HepG2 (cell line): ENCODE data around the gene LRRC73. TPM values are rescaled to one million over a fixed set of nuclear protein-coding genes. Genes with fewer than 3 reads are reported as not detected.

Source experiments
- ARHGAP35 ChIP-seq: sonication (generic); formaldehyde crosslinking; IDR thresholded peaks from 2 replicates; pipeline ENCODE4 v1.9.0; 2022; ENCODE audit warnings: mild to moderate bottlenecking, inconsistent platforms, moderate library complexity, missing genetic modification reagents, borderline replicate concordance
- ARID5B ChIP-seq: IDR thresholded peaks from 2 replicates; pipeline ENCODE4 v1.4.0; 2020; ENCODE audit warnings: mild to moderate bottlenecking, missing genetic modification reagents
- ARNTL ChIP-seq: sonication (generic); formaldehyde crosslinking; IDR thresholded peaks from 2 replicates; pipeline ENCODE4 v1.4.0; 2020; ENCODE audit warnings: mild to moderate bottlenecking, missing genetic modification reagents
- ASH2L ChIP-seq: fragments of 300-600, 200-600 bp; sonication (generic); IDR thresholded peaks from 2 replicates; pipeline ENCODE4 v1.7.0; 2017; ENCODE audit warnings: low read depth, mild to moderate bottlenecking, moderate library complexity, mixed read lengths, low read length; ENCODE audit not compliant: insufficient read length
- CEBPB ChIP-seq: IDR thresholded peaks from 2 replicates; pipeline ENCODE4 v1.6.1; 2011; ENCODE audit warnings: low read depth, low read length, improper control_type of control experiment, borderline replicate concordance
- CEBPG ChIP-seq: IDR thresholded peaks from 2 replicates; pipeline ENCODE4 v1.6.1; 2016
- DPF2 ChIP-seq: sonication (generic); formaldehyde crosslinking; IDR thresholded peaks from 2 replicates; pipeline ENCODE4 v1.4.0; 2020; ENCODE audit warnings: mild to moderate bottlenecking, low read depth, missing genetic modification reagents, borderline replicate concordance
- ELF3 ChIP-seq: IDR thresholded peaks from 2 replicates; pipeline ENCODE4 v1.6.1; 2016; ENCODE audit warnings: missing genetic modification reagents, missing compliant biosample characterization
- HMG20A ChIP-seq: IDR thresholded peaks from 2 replicates; pipeline ENCODE4 v1.6.1; 2016; ENCODE audit warnings: borderline replicate concordance
- NCOR1 ChIP-seq: fragments of 200-600 bp; sonication (generic); IDR thresholded peaks from 2 replicates; pipeline ENCODE4 v1.7.0; 2017; ENCODE audit warnings: antibody characterized with exemption, low read length, borderline replicate concordance
- NRL ChIP-seq: sonication (generic); formaldehyde crosslinking; IDR thresholded peaks from 2 replicates; pipeline ENCODE4 v1.5.0; 2020; ENCODE audit warnings: missing genetic modification reagents, mild to moderate bottlenecking, moderate library complexity, borderline replicate concordance
- SOX13 ChIP-seq, 3 experiments: fragments of 450-650 bp in 1 of 3; sonication (generic) in 1 of 3; formaldehyde crosslinking in 1 of 3; IDR thresholded peaks in 2 of 3; conservative IDR thresholded peaks in 1 of 3; 2 replicates each; pipeline versions ENCODE4 v1.5.0 to v1.6.1; 2016 to 2020; ENCODE audit warnings: antibody characterized with exemption in 1 of 3, mild to moderate bottlenecking in 1 of 3, missing compliant biosample characterization in 1 of 3, missing genetic modification reagents in 1 of 3, moderate library complexity in 1 of 3
- TEAD2 ChIP-seq: sonication (generic); formaldehyde crosslinking; IDR thresholded peaks from 2 replicates; pipeline ENCODE4 v1.9.0; 2021; ENCODE audit warnings: missing genetic modification reagents
- TEAD3 ChIP-seq: optimal IDR thresholded peaks from 2 replicates; pipeline ENCODE3; 2016; ENCODE audit warnings: borderline replicate concordance
- ZNF264 ChIP-seq: sonication (generic); formaldehyde crosslinking; IDR thresholded peaks from 2 replicates; pipeline ENCODE4 v1.4.0; 2020; ENCODE audit warnings: missing genetic modification reagents
- ZNF292 ChIP-seq: sonication (generic); formaldehyde crosslinking; IDR thresholded peaks from 2 replicates; pipeline ENCODE4 v1.8.1; 2022; ENCODE audit warnings: mild to moderate bottlenecking, low read depth, missing genetic modification reagents, borderline replicate concordance
- ZNF562 ChIP-seq: sonication (generic); formaldehyde crosslinking; IDR thresholded peaks from 2 replicates; pipeline ENCODE4 v1.8.0; 2022; ENCODE audit warnings: missing genetic modification reagents, borderline replicate concordance
- ZNF567 ChIP-seq: sonication (generic); formaldehyde crosslinking; IDR thresholded peaks from 2 replicates; pipeline ENCODE4 v1.8.1; 2023; ENCODE audit warnings: mild to moderate bottlenecking, missing genetic modification reagents, borderline replicate concordance
- ZNF598 ChIP-seq: sonication (generic); formaldehyde crosslinking; IDR thresholded peaks from 2 replicates; pipeline ENCODE4 v1.5.1; 2020; ENCODE audit warnings: mild to moderate bottlenecking, missing genetic modification reagents, borderline replicate concordance
- ZNF614 ChIP-seq: IDR thresholded peaks from 2 replicates; pipeline ENCODE4 v1.6.1; 2018; ENCODE audit warnings: missing biosample characterization, missing genetic modification reagents, inconsistent platforms, borderline replicate concordance
- ZNF629 ChIP-seq: sonication (generic); formaldehyde crosslinking; conservative IDR thresholded peaks from 2 replicates; pipeline ENCODE4 v1.5.0; 2020; ENCODE audit warnings: missing genetic modification reagents
- ZNF644 ChIP-seq: IDR thresholded peaks from 2 replicates; pipeline ENCODE4 v1.6.1; 2016; ENCODE audit warnings: low read depth
- ZNF878 ChIP-seq: sonication (generic); formaldehyde crosslinking; IDR thresholded peaks from 2 replicates; pipeline ENCODE4 v1.8.1; 2023; ENCODE audit warnings: mild to moderate bottlenecking, missing genetic modification reagents, moderate library complexity
- ZSCAN31 ChIP-seq: sonication (generic); formaldehyde crosslinking; IDR thresholded peaks from 2 replicates; pipeline ENCODE4 v1.5.0; 2020; ENCODE audit warnings: low read depth, mild to moderate bottlenecking, missing genetic modification reagents
- polyA plus RNA-seq, 8 experiments: library from polyadenylated mRNA; depleted of rRNA in 3 of 8; stranded (reverse) in 7 of 8; unstranded in 1 of 8; fragments of >200 nt; fragmentation: Illumina TruSeq in 4 of 8; extraction: Trizol in 4 of 8; gene quantifications; 2 replicates each; pipeline versions ENCODE4 v1.2.1 to v1.2.3, GENCODE V29; 2011 to 2016; ENCODE audit warnings: low read depth in 4 of 8, missing spikeins in 1 of 8, mixed read lengths in 1 of 8; ENCODE audit not compliant: insufficient read depth in 1 of 8
- total RNA-seq, 5 experiments: library from RNA; depleted of rRNA; stranded (reverse); fragments of >200 nt; fragmentation: Illumina TruSeq; extraction: Trizol; gene quantifications; 2 replicates each; pipeline ENCODE4 v1.2.3, GENCODE V29; 2016; ENCODE audit warnings: low read depth in 1 of 5

LRRC73 gene
- total and polyA plus RNA-seq, 2 of the 13 experiments (the other 11 are each of a cell fraction or from before 2014, with no cell fraction given), result 0.11 to 0.12 TPM

- TF ChIP-seq ZNF878 (CRISPR knock-in tag) (0 out of 2 replicates have a peak, but pooled peaks have one; percentile 37), ELF3 (peak; percentile 63; the same call in 1 of the 2 replicates), TEAD3 (CRISPR knock-in tag) (peak; percentile 88), ZNF598 (CRISPR knock-in tag) (peak; percentile 51; the same call in 1 of the 2 replicates), SOX13 (IDR thresholded peaks at IDR 0.05) (no peak), SOX13 (CRISPR knock-in tag; conservative IDR thresholded peaks at IDR 0.05 in 1 of 2, IDR thresholded peaks at IDR 0.05 in 1 of 2) (peak in 1 of 2 experiments; percentile 57; a peak in 1 of 4 replicates), ZSCAN31 (CRISPR knock-in tag) (peak; percentile 54; the same call in 1 of the 2 replicates), CEBPG (CRISPR knock-in tag) (peak; percentile 62), ZNF562 (CRISPR knock-in tag) (no peak), ZNF292 (CRISPR knock-in tag) (peak; percentile 81; the same call in 1 of the 2 replicates), ASH2L (peak; percentile 30), NCOR1 (peak; percentile 90), ZNF614 (peak; percentile 17; the same call in 1 of the 2 replicates), NRL (no peak), HMG20A (CRISPR knock-in tag) (0 out of 2 replicates have a peak, but pooled peaks have one; percentile 29), ZNF567 (CRISPR knock-in tag) (no peak), ARID5B (CRISPR knock-in tag) (peak; percentile 80), DPF2 (0 out of 2 replicates have a peak, but pooled peaks have one; percentile 32), ZNF264 (CRISPR knock-in tag) (0 out of 2 replicates have a peak, but pooled peaks have one; percentile 35), CEBPB (peak; percentile 66), ARNTL (CRISPR knock-in tag) (peak; percentile 50; the same call in 1 of the 2 replicates), TEAD2 (CRISPR knock-in tag) (no peak), ZNF629 (CRISPR knock-in tag) (peak; percentile 54; the same call in 1 of the 2 replicates), ARHGAP35 (CRISPR knock-in tag) (no peak), ZNF644 (CRISPR knock-in tag) (0 out of 2 replicates have a peak, but pooled peaks have one; percentile 21)
These were observed 16.3 kb downstream of the LRRC73 start (continued) for GRCh38 chr6:43493833-43494232.
